ENCODE results near the gene GLI3. TPM values are rescaled to one million over a fixed set of nuclear protein-coding genes. Genes with fewer than 3 reads are reported as not detected.

GLI3 gene
- total RNA-seq, 1 experiment from 2014 or later: not detected

- TF ChIP-seq CTCF (conservative IDR thresholded peaks at IDR 0.05) (no peak), EZH2 (IDR thresholded peaks at IDR 0.05; ENCODE audit: low read depth) (no peak)
Measured at GRCh38 chr7:42071372-42072261, 165.4 kb downstream of the GLI3 start.

GRCh38 chr7:42070068-42070467 is 166.9 kb downstream of the GLI3 start:
- BruUV-seq (replicated peaks): no TSS peak
- Histone ChIP-seq H3K27me3 (ENCODE audit: insufficient read depth, low read depth) (peaks cover 63% of the 10 kb centered on the region), H3K9me2 (ENCODE audit: insufficient read depth) (no peaks in the 10 kb centered on the region), H4K20me1 (ENCODE audit: insufficient read depth) (no peaks in the 10 kb centered on the region), H3F3A (ENCODE audit: insufficient read depth, low read depth) (no peaks in the 10 kb centered on the region), H2AFZ (no peak overlapping the region), H3K79me2 (ENCODE audit: low read depth) (no peaks in the 10 kb centered on the region), H3K4me1 (replicated peaks; ENCODE audit: insufficient read depth) (no peaks in the 10 kb centered on the region), H3K9me3 (ENCODE audit: insufficient read depth, low read depth) (no peaks in the 10 kb centered on the region; the same call in 1 of the 2 replicates), H3K4me2 (no peak overlapping the region), H3K27ac (no peak overlapping the region), H3K36me3 (ENCODE audit: low read depth) (no peaks in the 10 kb centered on the region), H3K4me3 (no peak overlapping the region)
- intact Hi-C loops (cut with micrococcal nuclease; ENCODE audit: unreplicated experiment): no loop called here
- CTCF ChIA-PET: no interaction called here
- POLR2A ChIA-PET (ENCODE audit: unreplicated experiment): no interaction called here
- DNase-seq: peak in 1 of 2 experiments; percentile 48
- TF ChIP-seq EZH2 (IDR thresholded peaks at IDR 0.05; ENCODE audit: low read depth) (no peak), CTCF (conservative IDR thresholded peaks at IDR 0.05) (no peak)

More at GRCh38 chr7:42071372-42072261, 165.4 kb downstream of the GLI3 start:
- no peaks in the 10 kb centered on the region for H3K9me2 ChIP-seq (ENCODE audit: insufficient read depth)
- intact Hi-C loops (cut with micrococcal nuclease; ENCODE audit: unreplicated experiment): no loop called here
- H4K20me1 ChIP-seq (ENCODE audit: insufficient read depth): no peaks in the 10 kb centered on the region
- ChIA-PET POLR2A (ENCODE audit: unreplicated experiment) (no interaction called here), CTCF (no interaction called here)
- no peak overlapping the region for H2AFZ ChIP-seq
- H3K27me3 ChIP-seq (ENCODE audit: insufficient read depth, low read depth): peaks cover 72% of the 10 kb centered on the region
- no peaks in the 10 kb centered on the region; the same call in 1 of the 2 replicates for H3K9me3 ChIP-seq (ENCODE audit: insufficient read depth, low read depth)
- no peak for DNase-seq
- no peak overlapping the region for H3K4me3 ChIP-seq
- no peaks in the 10 kb centered on the region for H3K4me1 ChIP-seq (replicated peaks; ENCODE audit: insufficient read depth)
- no peaks in the 10 kb centered on the region for H3K79me2 ChIP-seq (ENCODE audit: low read depth)
- H3K27ac ChIP-seq: no peak overlapping the region
- BruUV-seq (replicated peaks): no TSS peak
- H3F3A ChIP-seq (ENCODE audit: insufficient read depth, low read depth): no peaks in the 10 kb centered on the region
- H3K4me2 ChIP-seq: no peak overlapping the region
- no peaks in the 10 kb centered on the region for H3K36me3 ChIP-seq (ENCODE audit: low read depth)

DNA sequence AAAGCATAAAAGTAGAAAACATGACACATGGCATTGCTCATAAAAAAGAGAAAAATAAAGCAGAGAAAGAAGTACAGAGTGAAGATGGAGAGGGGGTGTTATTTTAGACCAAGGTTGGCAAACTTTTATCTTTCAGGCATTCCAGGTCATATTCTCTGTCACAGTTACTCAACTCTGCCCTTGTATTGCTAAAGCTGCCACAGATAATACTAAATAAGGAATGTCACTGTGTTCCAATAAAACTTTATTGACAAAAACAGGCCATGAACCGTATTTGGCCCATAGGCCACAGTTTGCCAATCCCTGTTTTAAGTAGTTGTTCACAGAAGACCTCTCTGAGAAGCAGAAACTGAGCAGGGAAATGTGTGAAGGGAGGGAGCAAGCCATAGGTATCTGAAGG is 167.4 kb downstream of the GLI3 start:
- H3K36me3 ChIP-seq (ENCODE audit: low read depth): no peaks in the 10 kb centered on the region
- H3K4me3 ChIP-seq: no peak overlapping the region
- H3K9me2 ChIP-seq (ENCODE audit: insufficient read depth): no peaks in the 10 kb centered on the region
- H3K27me3 ChIP-seq (ENCODE audit: insufficient read depth, low read depth): peaks cover 58% of the 10 kb centered on the region
- no peaks in the 10 kb centered on the region; the same call in 1 of the 2 replicates for H3K9me3 ChIP-seq (ENCODE audit: insufficient read depth, low read depth)
- DNase-seq: no peak
- TF ChIP-seq EZH2 (IDR thresholded peaks at IDR 0.05; ENCODE audit: low read depth) (no peak), CTCF (conservative IDR thresholded peaks at IDR 0.05) (no peak)
- no peaks in the 10 kb centered on the region for H3K4me1 ChIP-seq (replicated peaks; ENCODE audit: insufficient read depth)
- ChIA-PET CTCF (no interaction called here), POLR2A (ENCODE audit: unreplicated experiment) (no interaction called here)
- intact Hi-C loops (cut with micrococcal nuclease; ENCODE audit: unreplicated experiment): no loop called here
- no peak overlapping the region for H2AFZ ChIP-seq
- H3K4me2 ChIP-seq: no peak overlapping the region
- no peaks in the 10 kb centered on the region for H3K79me2 ChIP-seq (ENCODE audit: low read depth)
- no peaks in the 10 kb centered on the region for H3F3A ChIP-seq (ENCODE audit: insufficient read depth, low read depth)
- H3K27ac ChIP-seq: no peak overlapping the region
- no peaks in the 10 kb centered on the region for H4K20me1 ChIP-seq (ENCODE audit: insufficient read depth)
- no TSS peak for BruUV-seq (replicated peaks)
